ENCODE data around the gene POLDIP2.

POLDIP2 gene

DNA sequence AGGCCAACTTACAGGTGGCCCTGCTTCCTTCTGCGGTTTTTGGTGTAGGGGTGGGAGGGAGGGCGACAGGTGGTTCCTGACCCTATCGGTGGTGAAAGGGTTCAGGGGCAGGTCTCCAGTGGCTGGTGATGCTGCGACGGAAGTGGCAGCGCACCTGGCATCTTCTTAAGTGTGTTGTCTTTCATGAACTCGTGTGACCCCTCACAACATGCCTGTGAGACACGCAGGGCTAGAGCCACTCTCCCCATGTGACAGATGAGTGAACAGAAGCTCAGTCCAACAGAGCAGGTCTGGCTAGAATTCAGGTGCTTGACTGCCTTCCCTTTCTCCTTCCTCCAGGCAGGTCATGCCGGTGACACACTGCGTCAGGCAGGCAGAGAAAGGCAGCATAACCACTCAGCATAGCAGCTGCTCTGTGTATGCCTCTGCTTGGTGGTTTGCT is 13.8 kb downstream of the POLDIP2 start:
- TF ChIP-seq EZH2 (optimal IDR thresholded peaks at IDR 0.05; ENCODE audit: low read depth, low read length) (no peak), EZH2phosphoT487 (IDR thresholded peaks at IDR 0.05; ENCODE audit: low read length) (no peak), CTCF (IDR thresholded peaks at IDR 0.05; ENCODE audit: low read length) (no peak)
- H3K9me2 ChIP-seq (replicated peaks; ENCODE audit: insufficient read depth, low read length): no peaks in the 10 kb centered on the region
- H3K79me2 ChIP-seq (ENCODE audit: low read length): peaks cover 6% of the 10 kb centered on the region; the same call in 1 of the 2 replicates
- H2AFZ ChIP-seq (ENCODE audit: low read length): no peak overlapping the region
- H3K36me3 ChIP-seq (replicated peaks; ENCODE audit: insufficient read depth, low read length): peaks cover 14% of the 10 kb centered on the region
- peak overlapping the region; percentile 48 for H3K4me2 ChIP-seq (ENCODE audit: low read depth, low read length)
- H3K4me3 ChIP-seq (ENCODE audit: low read length): no peak overlapping the region
- no peak overlapping the region for H3K9ac ChIP-seq (ENCODE audit: low read length)
- no peaks in the 10 kb centered on the region for H3K9me3 ChIP-seq (replicated peaks; ENCODE audit: insufficient read depth, low read length)
- peaks cover 22% of the 10 kb centered on the region for H3F3A ChIP-seq (ENCODE audit: insufficient read depth, low read length)
- peak; percentile 90 for DNase-seq
- no peaks in the 10 kb centered on the region for H4K20me1 ChIP-seq (ENCODE audit: insufficient read depth, low read length)
- H3K27ac ChIP-seq (ENCODE audit: low read length): peak overlapping the region; percentile 75; the same call in 1 of the 2 replicates
- no peaks in the 10 kb centered on the region for H3K27me3 ChIP-seq (replicated peaks; ENCODE audit: insufficient read depth, low read length)
- H3K4me1 ChIP-seq (ENCODE audit: low read length): peaks cover 26% of the 10 kb centered on the region

- H3K79me2 ChIP-seq (ENCODE audit: low read length): peaks cover 13% of the 10 kb centered on the region
- no peaks in the 10 kb centered on the region for H3K9me3 ChIP-seq (replicated peaks; ENCODE audit: insufficient read depth, low read length)
- peaks cover 22% of the 10 kb centered on the region for H3F3A ChIP-seq (ENCODE audit: insufficient read depth, low read length)
- H3K4me3 ChIP-seq (ENCODE audit: low read length): no peak overlapping the region
- H3K4me1 ChIP-seq (ENCODE audit: low read length): peaks cover 26% of the 10 kb centered on the region
- TF ChIP-seq CTCF (IDR thresholded peaks at IDR 0.05; ENCODE audit: low read length) (no peak), EZH2phosphoT487 (IDR thresholded peaks at IDR 0.05; ENCODE audit: low read length) (no peak), EZH2 (optimal IDR thresholded peaks at IDR 0.05; ENCODE audit: low read depth, low read length) (no peak)
- peaks cover 7% of the 10 kb centered on the region; the same call in 1 of the 2 replicates for H3K36me3 ChIP-seq (replicated peaks; ENCODE audit: insufficient read depth, low read length)
- H2AFZ ChIP-seq (ENCODE audit: low read length): no peak overlapping the region
- no peak overlapping the region; the same call in 1 of the 2 replicates for H3K27ac ChIP-seq (ENCODE audit: low read length)
- H3K27me3 ChIP-seq (replicated peaks; ENCODE audit: insufficient read depth, low read length): no peaks in the 10 kb centered on the region
- H4K20me1 ChIP-seq (ENCODE audit: insufficient read depth, low read length): no peaks in the 10 kb centered on the region
- no peak for DNase-seq
- no peaks in the 10 kb centered on the region for H3K9me2 ChIP-seq (replicated peaks; ENCODE audit: insufficient read depth, low read length)
- H3K4me2 ChIP-seq (ENCODE audit: low read depth, low read length): no peak overlapping the region
- H3K9ac ChIP-seq (ENCODE audit: low read length): no peak overlapping the region
Observed at GRCh38 chr17:28342313-28342712, 15.0 kb downstream of the POLDIP2 start.

DNA sequence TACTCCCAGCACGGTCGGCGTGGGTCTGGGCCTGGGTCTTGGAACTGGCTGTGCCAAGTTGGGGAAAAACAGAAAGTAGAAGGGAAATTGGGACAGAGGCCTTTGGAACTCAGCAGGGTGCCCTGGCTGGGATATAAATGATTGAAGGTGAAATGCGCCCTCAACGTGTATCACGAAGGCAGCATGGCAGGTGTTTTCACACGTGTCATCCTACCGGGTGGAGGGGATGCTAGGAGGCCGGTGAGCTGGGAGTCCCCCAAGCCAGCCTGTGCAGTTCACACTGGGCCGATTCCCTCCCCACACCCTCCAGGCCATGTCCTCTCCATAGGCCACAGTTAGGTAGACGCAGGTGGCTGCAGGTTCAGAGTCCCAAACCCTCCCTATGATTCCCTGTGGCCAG is 15.8 kb downstream of the POLDIP2 start:
- H3K79me2 ChIP-seq (ENCODE audit: low read length): peaks cover 21% of the 10 kb centered on the region
- no peak overlapping the region for H3K9ac ChIP-seq (ENCODE audit: low read length)
- no peak for DNase-seq
- H3K4me3 ChIP-seq (ENCODE audit: low read length): no peak overlapping the region
- no peaks in the 10 kb centered on the region for H4K20me1 ChIP-seq (ENCODE audit: insufficient read depth, low read length)
- H3K9me3 ChIP-seq (replicated peaks; ENCODE audit: insufficient read depth, low read length): no peaks in the 10 kb centered on the region
- no peak for TF ChIP-seq EZH2phosphoT487 (IDR thresholded peaks at IDR 0.05; ENCODE audit: low read length)
- TF ChIP-seq CTCF (IDR thresholded peaks at IDR 0.05; ENCODE audit: low read length): no peak
- no peak for TF ChIP-seq EZH2 (optimal IDR thresholded peaks at IDR 0.05; ENCODE audit: low read depth, low read length)
- no peak overlapping the region for H2AFZ ChIP-seq (ENCODE audit: low read length)
- no peaks in the 10 kb centered on the region for H3K9me2 ChIP-seq (replicated peaks; ENCODE audit: insufficient read depth, low read length)
- H3K4me2 ChIP-seq (ENCODE audit: low read depth, low read length): no peak overlapping the region
- peaks cover 22% of the 10 kb centered on the region for H3F3A ChIP-seq (ENCODE audit: insufficient read depth, low read length)
- no peak overlapping the region for H3K27ac ChIP-seq (ENCODE audit: low read length)
- H3K27me3 ChIP-seq (replicated peaks; ENCODE audit: insufficient read depth, low read length): no peaks in the 10 kb centered on the region
- peaks cover 32% of the 10 kb centered on the region for H3K4me1 ChIP-seq (ENCODE audit: low read length)
- peaks cover 7% of the 10 kb centered on the region; the same call in 1 of the 2 replicates for H3K36me3 ChIP-seq (replicated peaks; ENCODE audit: insufficient read depth, low read length)
